Fibroblast of peridontal ligament (primary cell): ENCODE data around the gene RFC3.
"Not testable (repeated sequence)": the region's sequence is repeated elsewhere in the genome, so short reads cannot be mapped to it uniquely, and the experiment has no call there.

Experiments
- DNase-seq: peaks from one replicate; pipeline ENCODE4 v3.0.0-alpha.2; 2010; ENCODE audit errors: extremely low read depth

Gene RFC3

GRCh38 chr13:33817901-33818706 lies at the start of gene RFC3:
Gene RFC3 (plus strand): TSS chr13:33818149. CDS start chr13:33818179, 30 bp downstream.
- peak; percentile 96 for DNase-seq

GRCh38 chr13:33771296-33771695 lies 46.7 kb upstream of the RFC3 start:
- DNase-seq = no peak

GRCh38 chr13:33773790-33774462 lies 44.0 kb upstream of the RFC3 start:
- DNase-seq = no peak

GRCh38 chr13:33775339-33776108 lies 42.4 kb upstream of the RFC3 start:
- no peak for DNase-seq

GRCh38 chr13:33776239-33776881 lies 41.6 kb upstream of the RFC3 start:
- DNase-seq = no peak

- DNase-seq = no peak
Measured at GRCh38 chr13:33782631-33783030, 35.3 kb upstream of the RFC3 start.

GRCh38 chr13:33783212-33783611 lies 34.7 kb upstream of the RFC3 start:
- DNase-seq = not testable (repeated sequence)

GRCh38 chr13:33784738-33785137 lies 33.2 kb upstream of the RFC3 start:
- no peak for DNase-seq

GRCh38 chr13:33785384-33785783 lies 32.6 kb upstream of the RFC3 start:
- DNase-seq = no peak

- DNase-seq = peak; percentile 25
Measured at GRCh38 chr13:33787051-33787591, 30.8 kb upstream of the RFC3 start.

GRCh38 chr13:33789066-33789606 lies 28.8 kb upstream of the RFC3 start:
- no peak for DNase-seq

GRCh38 chr13:33789739-33790138 lies 28.2 kb upstream of the RFC3 start:
- DNase-seq = no peak

GRCh38 chr13:33793726-33794125 lies 24.2 kb upstream of the RFC3 start:
- DNase-seq = no peak

- no peak for DNase-seq
Measured at GRCh38 chr13:33794576-33794975, 23.4 kb upstream of the RFC3 start.

GRCh38 chr13:33796095-33796494 lies 21.9 kb upstream of the RFC3 start:
- no peak for DNase-seq

- peak; percentile 29 for DNase-seq
Measured at GRCh38 chr13:33797622-33798021, 20.3 kb upstream of the RFC3 start.

GRCh38 chr13:33798023-33798422 lies 19.9 kb upstream of the RFC3 start:
- DNase-seq = no peak

- peak; percentile 75 for DNase-seq
Measured at GRCh38 chr13:33799950-33800592, 17.9 kb upstream of the RFC3 start.

GRCh38 chr13:33800646-33801186 lies 17.2 kb upstream of the RFC3 start:
- peak; percentile 17 for DNase-seq

- no peak for DNase-seq
Measured at GRCh38 chr13:33806470-33807248, 11.3 kb upstream of the RFC3 start.
